ENCODE results near the gene CA6.

- TF ChIP-seq CTCF (IDR thresholded peaks at IDR 0.05; ENCODE audit: poor library complexity) (no peak), EZH2 (IDR thresholded peaks at IDR 0.05; ENCODE audit: borderline replicate concordance) (no peak)
These were observed 6.2 kb upstream of the CA6 start for GRCh38 chr1:8939362-8939995.
